ENCODE data around the gene TMEM119.
"Not testable (repeated sequence)": the region's sequence is repeated elsewhere in the genome, so short reads cannot be mapped to it uniquely, and the experiment has no call there.

The TMEM119 gene

GRCh38 chr12:108582978-108583770 lies 14.7 kb downstream of the TMEM119 start:
- no peak for DNase-seq

- no peak for DNase-seq
Measured at GRCh38 chr12:108582509-108582908, 15.4 kb downstream of the TMEM119 start.

GRCh38 chr12:108581311-108582227 lies 16.3 kb downstream of the TMEM119 start:
- no peak for DNase-seq

DNA sequence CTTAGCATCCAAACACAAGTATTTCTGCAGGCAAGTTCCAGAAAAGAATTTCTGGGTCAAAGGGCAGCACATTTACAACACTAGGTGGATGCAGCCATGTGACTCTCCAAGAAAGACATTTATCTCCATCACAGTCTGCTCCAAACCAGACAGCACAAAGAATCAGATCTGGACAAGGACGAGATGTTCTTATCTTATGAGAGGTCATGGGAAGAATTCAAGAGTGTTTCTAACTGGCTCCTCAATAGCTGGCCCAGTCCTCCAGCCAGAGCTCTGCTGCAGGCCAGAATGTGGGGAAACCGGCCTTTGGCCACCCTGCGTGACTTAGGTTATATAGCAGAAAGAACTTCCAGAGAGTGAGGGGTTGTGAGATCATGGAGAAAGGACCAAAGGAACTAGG lies 17.4 kb downstream of the TMEM119 start:
- no peak for DNase-seq

DNA sequence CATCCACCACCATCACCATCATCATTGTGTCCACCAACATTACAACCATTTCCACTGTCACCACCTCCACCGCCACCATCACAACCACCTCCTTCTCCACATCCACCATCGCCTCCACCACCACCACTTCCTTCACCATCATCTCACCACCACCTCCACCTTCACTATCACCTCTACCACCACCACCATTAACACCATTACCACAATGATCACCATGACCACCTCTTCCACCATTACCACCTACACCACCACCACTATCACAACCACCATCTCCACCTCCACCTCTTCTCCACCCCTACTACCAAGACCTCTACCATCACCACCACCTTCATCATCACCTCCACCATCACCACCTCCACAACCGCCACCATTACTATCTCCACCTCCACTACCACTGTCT lies 19.1 kb downstream of the TMEM119 start:
- DNase-seq, result no peak

DNA sequence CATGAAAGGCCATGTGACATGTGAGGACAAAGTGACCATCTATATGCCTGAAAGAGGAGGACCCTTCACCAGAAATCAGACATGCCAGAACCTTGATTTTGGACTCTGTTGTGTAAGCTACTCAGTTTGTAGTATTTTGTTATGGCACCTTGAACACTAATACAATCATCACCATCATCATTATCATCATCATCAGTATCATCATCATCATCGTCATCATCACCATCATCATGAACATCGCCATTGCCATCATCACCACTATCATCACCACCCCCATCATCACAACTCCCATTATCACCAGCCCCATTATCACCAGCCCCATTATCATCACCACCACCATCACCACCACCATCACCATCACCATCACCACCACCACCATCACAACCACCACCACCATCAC lies 19.6 kb downstream of the TMEM119 start:
- no peak for DNase-seq

GRCh38 chr12:108577458-108577857 lies 20.4 kb downstream of the TMEM119 start:
- no peak for DNase-seq

GRCh38 chr12:108576660-108577234 lies 21.1 kb downstream of the TMEM119 start:
- peak; percentile 54 for DNase-seq

- DNase-seq, result no peak
Measured at GRCh38 chr12:108575199-108575912, 22.5 kb downstream of the TMEM119 start.

DNA sequence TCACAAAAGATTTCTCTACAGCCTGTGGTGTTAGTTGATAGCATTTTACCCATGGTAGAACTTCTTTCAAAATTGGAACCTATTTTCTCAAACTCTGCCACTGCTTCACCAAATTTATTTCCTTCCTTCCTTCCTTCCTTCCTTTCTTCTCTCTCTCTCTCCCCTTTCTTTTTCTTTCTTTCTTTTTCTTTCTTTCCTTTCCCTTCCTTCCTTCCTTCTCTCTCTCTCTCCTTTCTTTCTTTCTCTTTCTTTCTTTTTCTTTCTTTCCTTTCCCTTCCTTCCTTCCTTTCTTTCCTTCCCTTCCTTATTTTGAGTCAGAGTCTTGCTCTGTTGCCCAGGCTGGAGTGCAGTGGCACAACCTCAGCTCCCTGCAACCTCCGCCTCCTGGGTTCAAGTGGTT lies 23.6 kb downstream of the TMEM119 start:
- not testable (repeated sequence) for DNase-seq

GRCh38 chr12:108573317-108573716 lies 24.6 kb downstream of the TMEM119 start:
- DNase-seq, result no peak

DNA sequence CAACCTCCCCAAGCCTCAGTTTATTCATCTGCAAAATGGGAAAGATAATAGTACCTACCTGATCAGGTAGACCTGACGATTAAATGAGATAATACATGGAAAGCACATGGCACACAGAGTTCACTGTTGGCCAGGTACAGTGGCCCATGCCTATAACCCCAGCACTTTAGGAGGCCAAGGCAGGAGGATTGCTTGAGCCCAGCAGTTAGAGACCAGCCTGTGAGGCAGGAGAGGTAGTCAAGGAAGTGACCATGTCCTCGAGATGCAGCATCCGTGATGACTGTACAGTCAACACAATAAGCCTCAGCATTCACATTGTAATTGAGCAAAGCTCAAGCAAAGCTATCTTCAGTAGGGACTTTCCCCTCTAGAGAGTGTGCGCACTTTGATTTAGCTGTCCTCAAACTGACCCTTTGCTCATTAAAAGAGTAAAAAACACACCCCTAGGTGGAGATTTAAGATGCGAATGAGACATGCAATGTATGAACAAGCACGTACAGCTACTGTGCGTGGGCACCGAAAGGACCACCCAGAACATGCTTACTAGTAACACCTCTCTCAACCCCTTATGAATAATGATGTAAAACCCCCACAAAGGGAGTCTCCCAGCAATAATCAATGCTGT lies 25.6 kb downstream of the TMEM119 start:
- no peak for DNase-seq

GRCh38 chr12:108571609-108572165 lies 26.2 kb downstream of the TMEM119 start:
- no peak for DNase-seq

GRCh38 chr12:108570743-108571608 lies 26.9 kb downstream of the TMEM119 start:
- peak; percentile 69 for DNase-seq

DNA sequence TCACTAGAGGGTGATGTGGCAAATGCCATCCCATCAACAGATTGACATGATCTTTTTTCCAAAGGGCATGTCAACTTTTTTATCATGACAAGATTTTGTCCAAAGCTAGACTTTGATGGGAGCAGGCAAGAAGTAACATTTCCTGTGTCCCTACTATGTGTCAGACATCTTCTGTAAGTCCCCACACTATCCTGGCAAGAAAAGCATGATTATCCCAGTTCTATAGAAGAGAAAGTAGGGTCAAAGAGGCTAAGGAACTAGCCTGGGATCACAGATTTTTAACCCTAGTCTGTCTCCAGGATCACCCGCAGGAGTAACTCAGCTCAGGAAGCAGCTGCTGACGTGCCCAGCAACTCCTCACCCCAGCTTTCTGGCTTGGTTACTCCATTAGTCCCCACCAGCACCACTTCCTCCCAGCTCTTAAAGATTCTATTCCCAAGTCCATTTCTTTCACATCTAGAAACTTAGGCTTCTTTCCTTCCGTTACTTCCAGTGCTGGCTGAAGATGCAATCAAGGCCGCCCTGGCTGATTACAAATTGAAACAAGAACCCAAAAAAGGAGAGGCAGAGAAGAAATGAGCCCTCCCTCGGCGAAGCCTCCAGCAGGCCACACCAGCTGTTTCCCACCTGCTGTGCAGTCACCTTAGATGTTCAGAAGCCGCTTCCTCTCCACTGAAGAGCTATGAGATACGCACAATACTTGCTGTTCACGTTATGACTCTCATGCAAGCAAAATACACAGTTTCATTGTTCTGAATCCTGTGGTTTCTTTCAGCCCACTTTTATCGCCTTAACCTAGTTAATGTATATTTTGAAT lies 29.3 kb downstream of the TMEM119 start:
- DNase-seq, result no peak

GRCh38 chr12:108567406-108568337 lies 30.2 kb downstream of the TMEM119 start:
- no peak for DNase-seq

- DNase-seq, result no peak
Measured at GRCh38 chr12:108566452-108566851, 31.4 kb downstream of the TMEM119 start.

DNA sequence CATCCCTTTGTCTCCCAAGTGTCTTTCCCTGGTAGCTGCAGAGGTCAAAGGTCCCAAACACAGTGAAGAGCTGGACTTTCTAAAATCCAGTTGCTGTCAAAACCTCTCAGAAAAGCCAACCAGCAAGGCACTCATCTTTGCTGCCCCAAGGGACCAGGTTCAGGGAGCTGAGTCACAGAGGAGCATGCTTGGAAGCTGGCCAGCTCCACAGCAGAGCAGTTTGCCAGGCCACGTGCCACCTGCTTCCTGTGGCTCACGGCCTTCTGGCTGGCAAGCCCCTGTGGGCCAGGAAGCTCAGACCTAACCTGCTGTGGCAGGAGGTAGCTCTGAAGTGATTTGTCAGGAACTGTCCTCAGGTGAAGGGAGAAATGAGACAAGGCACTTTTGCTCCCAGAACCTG lies 31.9 kb downstream of the TMEM119 start:
- peak; percentile 48 for DNase-seq

DNA sequence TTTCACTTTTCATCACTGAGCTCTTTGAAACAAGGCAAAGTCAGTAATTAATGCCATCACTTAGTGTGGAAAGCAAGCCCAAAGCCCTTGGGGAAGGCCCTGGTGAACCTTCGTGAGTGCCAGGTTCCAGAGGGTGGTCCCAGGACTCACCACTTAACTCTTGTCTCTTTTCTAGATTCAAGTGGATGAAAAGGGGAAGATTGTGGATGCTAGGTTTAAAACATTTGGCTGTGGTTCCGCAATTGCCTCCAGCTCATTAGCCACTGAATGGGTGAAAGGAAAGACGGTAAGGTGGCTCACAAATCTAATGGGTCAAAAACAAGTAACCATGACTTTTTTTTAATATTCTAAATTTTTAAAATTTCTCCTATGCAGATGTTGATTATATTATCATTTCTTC lies 32.7 kb downstream of the TMEM119 start:
- no peak for DNase-seq
